Endothelial cell of umbilical vein (primary cell): Measurements from ENCODE around the gene RETREG3. TPM values are rescaled to one million over a fixed set of nuclear protein-coding genes. Genes with fewer than 3 reads are reported as not detected.
"Not testable (repeated sequence)": the region's sequence is repeated elsewhere in the genome, so short reads cannot be mapped to it uniquely, and the experiment has no call there.

ENCODE experiments used
- BruUV-seq: library from RNA; stranded (reverse); fragments of 400-500 nt; replicated peaks from 2 replicates; lab custom pipeline; 2021; lab: Mats Ljungman, UMichigan
- CTCF ChIA-PET: fragments of 300-600, 350-600 bp; sonication (Branson Sonifier 250); formaldehyde crosslinking; loops from one replicate; lab custom pipeline; 2021; ENCODE audit warnings: antibody characterized with exemption, inconsistent platforms; lab: Charles Lee
- POLR2A ChIA-PET: fragments of 300-600, 350-600 bp; sonication (Branson Sonifier 250); formaldehyde crosslinking; loops from one replicate; lab custom pipeline; 2021; ENCODE audit warnings: antibody characterized with exemption, inconsistent platforms; lab: Charles Lee
- DNase-seq: peaks from one replicate; pipeline ENCODE4 v3.0.0-alpha.2; 2011; ENCODE audit warnings: low read depth, low spot score
- FAIRE-seq: peaks from 2 replicates; lab custom pipeline; 2011; peaks lifted over from hg19 to GRCh38; lab: Jason Lieb, UNC
- H2AFZ ChIP-seq: 2 replicates; pipeline ENCODE4 v1.6.0; 2012; ENCODE audit warnings: low read depth, low read length, control low read depth, inconsistent platforms
- H3K27ac ChIP-seq: 2 replicates; pipeline ENCODE4 v1.5.1; 2011; ENCODE audit warnings: low read depth, mild to moderate bottlenecking, control low read depth, low read length, moderate library complexity; ENCODE audit not compliant: insufficient read depth
- H3K27me3 ChIP-seq, 2 experiments: 2 replicates each; pipeline versions ENCODE4 v1.6.0 to v1.6.1; 2011; ENCODE audit warnings: low read length in 2 of 2, mixed read lengths in 1 of 2; ENCODE audit not compliant: control insufficient read depth in 2 of 2, insufficient read depth in 2 of 2
- H3K36me3 ChIP-seq, 2 experiments: 2 replicates in 1 of 2; 3 replicates in 1 of 2; pipeline ENCODE4 v1.5.1; 2011; ENCODE audit warnings: low read length in 2 of 2, mild to moderate bottlenecking in 1 of 2, moderate library complexity in 1 of 2; ENCODE audit not compliant: control insufficient read depth in 2 of 2, insufficient read depth in 2 of 2; ENCODE audit errors: extremely low read depth in 1 of 2
- H3K4me1 ChIP-seq: 3 replicates; pipeline ENCODE4 v1.5.1; 2011; ENCODE audit warnings: mild to moderate bottlenecking, low read length; ENCODE audit not compliant: control insufficient read depth, insufficient read depth; ENCODE audit errors: extremely low read depth
- H3K4me2 ChIP-seq: 2 replicates; pipeline ENCODE4 v1.6.1; 2011; ENCODE audit warnings: low read length, control low read depth, mixed read lengths; ENCODE audit not compliant: insufficient read depth
- H3K4me3 ChIP-seq, 3 experiments: fragments of 200-600 bp in 1 of 3; sonication (generic), shearing (Covaris generic) in 1 of 3; replicated peaks in 1 of 3; 2 replicates each; pipeline ENCODE4 v1.5.1; 2011 to 2016; ENCODE audit warnings: control low read depth in 3 of 3, low read length in 3 of 3, mild to moderate bottlenecking in 2 of 3, inconsistent platforms in 1 of 3, low read depth in 1 of 3, moderate library complexity in 1 of 3; ENCODE audit not compliant: insufficient read depth in 1 of 3
- H3K79me2 ChIP-seq: 2 replicates; pipeline ENCODE4 v1.6.0; 2012; ENCODE audit warnings: low read length, inconsistent platforms; ENCODE audit not compliant: control insufficient read depth, insufficient read depth
- H3K9ac ChIP-seq: replicated peaks from 2 replicates; pipeline ENCODE3; 2011; ENCODE audit warnings: low read length, control low read depth; ENCODE audit not compliant: insufficient read depth; ENCODE audit errors: extremely low read depth
- H3K9me1 ChIP-seq: replicated peaks from 3 replicates; pipeline ENCODE4 v1.6.0; 2011; ENCODE audit warnings: mild to moderate bottlenecking, low read length; ENCODE audit not compliant: control insufficient read depth, insufficient read depth; ENCODE audit errors: extremely low read depth
- H3K9me3 ChIP-seq: replicated peaks from 2 replicates; pipeline ENCODE4 v1.5.1; 2012; ENCODE audit warnings: low read length, inconsistent platforms; ENCODE audit not compliant: control insufficient read depth, insufficient read depth
- H4K20me1 ChIP-seq: replicated peaks from 2 replicates; pipeline ENCODE3; 2011; ENCODE audit warnings: mild to moderate bottlenecking, low read length; ENCODE audit not compliant: control insufficient read depth, insufficient read depth; ENCODE audit errors: extremely low read depth
- EZH2 ChIP-seq: IDR thresholded peaks from 2 replicates; pipeline ENCODE4 v1.6.1; 2012; ENCODE audit warnings: borderline replicate concordance, low read depth, mild to moderate bottlenecking, moderate library complexity, low read length, inconsistent platforms; ENCODE audit not compliant: severe bottlenecking
- FOS ChIP-seq: IDR thresholded peaks from 2 replicates; pipeline ENCODE4 v1.6.1; 2011; ENCODE audit warnings: mild to moderate bottlenecking, low read length, moderate library complexity, borderline replicate concordance; ENCODE audit not compliant: insufficient read depth
- GATA2 ChIP-seq: IDR thresholded peaks from 2 replicates; pipeline ENCODE4 v1.7.0; 2011; ENCODE audit warnings: low read depth, mild to moderate bottlenecking, moderate library complexity, mixed read lengths, low read length; ENCODE audit not compliant: insufficient read length, insufficient read depth
- JUN ChIP-seq: IDR thresholded peaks from 2 replicates; pipeline ENCODE4 v1.6.1; 2011; ENCODE audit warnings: borderline replicate concordance, low read depth; ENCODE audit not compliant: insufficient read length, insufficient read depth
- MYC ChIP-seq: IDR thresholded peaks from one replicate; pipeline ENCODE4 v1.6.1; 2011; ENCODE audit warnings: mild to moderate bottlenecking, low read depth, low read length
- POLR2A ChIP-seq: IDR thresholded peaks from 2 replicates; pipeline ENCODE4 v1.6.1; 2012; ENCODE audit warnings: low read depth, mild to moderate bottlenecking, control low read depth, low read length
- POLR2AphosphoS5 ChIP-seq: IDR thresholded peaks from 2 replicates; pipeline ENCODE4 v1.6.1; 2012; ENCODE audit warnings: low read depth, mild to moderate bottlenecking, control low read depth, low read length, moderate library complexity; ENCODE audit not compliant: insufficient read depth
- dilution Hi-C: fragments of 300-500 bp; cut with MboI; formaldehyde crosslinking; loops from one replicate; pipeline ENCODE4 v1.15.0; 2019; ENCODE audit warnings: low sequenced_read_pairs; ENCODE audit not compliant: extremely low pct_ligation_motif_present
- intact Hi-C: fragments of 100-400 bp; cut with micrococcal nuclease; formaldehyde crosslinking; loops from one replicate; pipeline ENCODE4 v1.10.0; 2022
- polyA plus RNA-seq, 4 experiments: library from polyadenylated mRNA; depleted of rRNA in 3 of 4; stranded (reverse) in 3 of 4; unstranded in 1 of 4; fragments of >200 nt; gene quantifications; 2 replicates each; pipeline versions ENCODE4 v1.2.1 to v1.2.3, GENCODE V29; 2011 to 2012; ENCODE audit warnings: missing spikeins in 1 of 4
- total RNA-seq: library from RNA; stranded (reverse); gene quantifications from 2 replicates; pipeline ENCODE4 v1.2.3, GENCODE V29; 2021
- TF ChIP-seq, protein P1 (sequence below), 2 donors: IDR thresholded peaks; 1 replicate in 1 of 2; 2 replicates in 1 of 2; pipeline ENCODE4 v1.5.1; 2011; ENCODE audit warnings: low read length in 2 of 2, mild to moderate bottlenecking in 2 of 2, moderate library complexity in 2 of 2, control low read depth in 1 of 2, inconsistent platforms in 1 of 2, low read depth in 1 of 2; ENCODE audit not compliant: insufficient read depth in 1 of 2; ENCODE audit errors: extremely low read depth in 1 of 2
- TF ChIP-seq, protein P2 (sequence below): IDR thresholded peaks from 2 replicates; pipeline ENCODE4 v1.6.1; 2011; ENCODE audit not compliant: insufficient read depth, insufficient read length

RETREG3 gene
- total and polyA plus RNA-seq, 2 donors (not counting 3 experiments of a cell fraction or from before 2014, with no cell fraction given): 36.2 to 53.4 TPM

DNA sequence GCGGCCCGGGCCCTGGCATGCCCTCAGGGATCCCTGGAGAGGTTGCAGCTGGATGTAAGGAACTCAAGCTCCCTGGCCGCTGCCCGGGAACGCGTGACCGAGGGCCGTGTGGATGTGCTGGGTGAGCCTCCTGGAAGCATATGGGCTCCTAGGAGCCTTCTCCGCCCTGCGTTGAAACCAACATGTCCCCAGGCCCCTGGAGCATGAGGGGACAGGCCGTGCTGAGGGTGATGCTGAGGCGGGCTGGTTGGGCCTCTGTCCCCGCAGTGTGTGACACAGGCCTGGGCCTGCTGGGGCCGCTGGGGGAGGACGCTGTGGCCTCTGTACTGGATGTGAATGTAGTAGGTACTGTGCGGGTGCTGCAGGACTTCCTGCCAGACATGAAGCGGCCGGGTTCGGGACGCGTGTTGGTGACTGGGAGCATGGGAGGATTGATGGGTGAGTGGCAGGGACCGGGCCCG lies 62.1 kb downstream of the RETREG3 start:
- FAIRE-seq: no peak
- BruUV-seq: no TSS peak
- TF ChIP-seq POLR2A: no peak
- TF ChIP-seq GATA2: no peak
- no peak for TF ChIP-seq MYC
- TF ChIP-seq, protein P1, sequence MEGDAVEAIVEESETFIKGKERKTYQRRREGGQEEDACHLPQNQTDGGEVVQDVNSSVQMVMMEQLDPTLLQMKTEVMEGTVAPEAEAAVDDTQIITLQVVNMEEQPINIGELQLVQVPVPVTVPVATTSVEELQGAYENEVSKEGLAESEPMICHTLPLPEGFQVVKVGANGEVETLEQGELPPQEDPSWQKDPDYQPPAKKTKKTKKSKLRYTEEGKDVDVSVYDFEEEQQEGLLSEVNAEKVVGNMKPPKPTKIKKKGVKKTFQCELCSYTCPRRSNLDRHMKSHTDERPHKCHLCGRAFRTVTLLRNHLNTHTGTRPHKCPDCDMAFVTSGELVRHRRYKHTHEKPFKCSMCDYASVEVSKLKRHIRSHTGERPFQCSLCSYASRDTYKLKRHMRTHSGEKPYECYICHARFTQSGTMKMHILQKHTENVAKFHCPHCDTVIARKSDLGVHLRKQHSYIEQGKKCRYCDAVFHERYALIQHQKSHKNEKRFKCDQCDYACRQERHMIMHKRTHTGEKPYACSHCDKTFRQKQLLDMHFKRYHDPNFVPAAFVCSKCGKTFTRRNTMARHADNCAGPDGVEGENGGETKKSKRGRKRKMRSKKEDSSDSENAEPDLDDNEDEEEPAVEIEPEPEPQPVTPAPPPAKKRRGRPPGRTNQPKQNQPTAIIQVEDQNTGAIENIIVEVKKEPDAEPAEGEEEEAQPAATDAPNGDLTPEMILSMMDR (IDR thresholded peaks at IDR 0.05; ENCODE audit: extremely low read depth in 1 of 2, insufficient read depth in 1 of 2, low read depth in 1 of 2, low read length in 2 of 2): no peak
- no peak for TF ChIP-seq FOS
- TF ChIP-seq JUN: no peak
- TF ChIP-seq, protein P2, sequence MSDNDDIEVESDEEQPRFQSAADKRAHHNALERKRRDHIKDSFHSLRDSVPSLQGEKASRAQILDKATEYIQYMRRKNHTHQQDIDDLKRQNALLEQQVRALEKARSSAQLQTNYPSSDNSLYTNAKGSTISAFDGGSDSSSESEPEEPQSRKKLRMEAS: no peak
- TF ChIP-seq EZH2: no peak
- no peak for TF ChIP-seq POLR2AphosphoS5
- Histone ChIP-seq H2AFZ (no peak overlapping the region), H4K20me1 (no peaks in the 10 kb centered on the region), H3K79me2 (no peaks in the 10 kb centered on the region), H3K4me2 (no peak overlapping the region), H3K4me3 (no peak overlapping the region), H3K27me3 (no peaks in the 10 kb centered on the region), H3K9ac (no peak overlapping the region), H3K9me1 (no peaks in the 10 kb centered on the region), H3K36me3 (peaks cover 2 to 5% of the 10 kb centered on the region in 2 experiments), H3K4me1 (no peaks in the 10 kb centered on the region), H3K9me3 (no peaks in the 10 kb centered on the region), H3K27ac (no peak overlapping the region)
- intact Hi-C loops (no loop called here), dilution Hi-C loops (no loop called here)
- POLR2A ChIA-PET: no interaction called here
- CTCF ChIA-PET: no interaction called here
- no peak for DNase-seq

DNA sequence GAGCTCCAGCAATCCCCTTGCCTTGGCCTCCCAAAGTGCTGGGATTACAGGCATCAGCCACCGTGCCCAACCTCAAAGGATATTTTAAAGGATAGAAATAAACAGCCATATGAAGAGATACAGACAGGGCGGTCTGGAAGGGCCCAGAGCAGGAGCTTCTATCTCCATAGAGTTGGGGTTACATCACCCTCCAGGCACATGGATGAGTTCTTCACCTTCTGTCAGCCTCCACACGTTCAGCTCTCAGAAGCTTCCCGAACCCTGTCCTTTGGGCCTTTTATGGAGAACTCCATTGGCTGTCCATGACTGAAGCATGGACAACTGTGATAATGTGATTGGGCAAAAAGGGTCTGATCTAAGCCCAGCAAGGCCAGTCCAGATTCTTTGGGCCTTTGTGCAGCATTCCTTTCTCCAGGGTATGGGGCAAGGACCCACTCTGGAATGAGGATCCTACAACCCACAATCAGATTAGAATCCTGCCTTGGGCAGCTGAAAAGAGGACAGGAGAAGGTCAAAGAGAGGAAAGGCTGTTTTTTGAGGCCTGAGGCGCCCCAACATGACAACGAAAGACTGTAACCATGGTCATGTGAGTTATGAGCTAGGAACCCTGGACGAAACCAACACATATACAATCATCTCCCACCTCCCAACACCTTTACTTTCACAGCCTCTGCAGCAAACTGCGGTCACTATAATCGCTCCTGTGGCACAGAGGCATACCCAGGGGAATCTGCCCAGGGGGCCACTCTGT lies 63.2 kb downstream of the RETREG3 start:
- H3K4me3 ChIP-seq, H2AFZ ChIP-seq, H3K27ac ChIP-seq, H3K79me2 ChIP-seq, BruUV-seq, H3K27me3 ChIP-seq, POLR2A ChIA-PET, H3K9me1 ChIP-seq, intact Hi-C loops, H3K4me2 ChIP-seq, DNase-seq, H4K20me1 ChIP-seq, dilution Hi-C loops, H3K36me3 ChIP-seq, H3K9ac ChIP-seq, H3K9me3 ChIP-seq, CTCF ChIA-PET, FAIRE-seq, H3K4me1 ChIP-seq: not testable (repeated sequence)
